ENCODE measurements around the gene SV2C. TPM values are rescaled to one million over a fixed set of nuclear protein-coding genes. Genes with fewer than 3 reads are reported as not detected.

SV2C gene
- total and polyA plus RNA-seq, 7 donors: under 0.01 to 0.01 TPM; not detected in 5

DNA sequence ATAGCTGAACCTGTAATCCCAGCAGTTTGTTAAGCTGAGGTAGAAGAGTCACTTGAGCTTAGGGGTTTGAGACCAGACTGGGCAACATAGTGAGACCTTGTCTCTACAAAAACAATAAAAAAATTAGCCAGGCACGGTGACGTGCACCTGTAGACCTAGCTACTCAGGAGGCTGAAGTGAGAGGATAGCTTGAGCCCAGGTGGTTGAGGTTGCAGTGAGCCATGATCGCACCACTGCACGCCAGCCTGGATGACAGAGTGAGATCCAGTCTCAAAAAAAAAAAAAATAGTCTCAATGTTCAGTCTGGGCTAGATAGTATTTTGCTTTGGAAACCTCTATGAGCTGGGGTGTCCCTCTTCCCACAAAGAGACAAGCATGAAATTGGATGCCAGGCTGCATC, 268.0 kb downstream of the SV2C start:
- 67 to 72% (median 70%) methylated on average over 4 of the region's 4 CpGs for WGBS, 3 donors
- Histone ChIP-seq H3K4me1 (no peaks in the 10 kb centered on the region), H3K27me3 (ENCODE audit: insufficient read depth in 3 of 3, low read length in 2 of 3) (no peaks in the 10 kb centered on the region), H3K36me3 (ENCODE audit: insufficient read depth in 1 of 2, low read depth in 1 of 2) (no peaks in the 10 kb centered on the region), H3K9me3 (no peaks in the 10 kb centered on the region), H3K27ac (no peak overlapping the region), H3K4me3 (no peak overlapping the region)
- TF ChIP-seq, protein P1, sequence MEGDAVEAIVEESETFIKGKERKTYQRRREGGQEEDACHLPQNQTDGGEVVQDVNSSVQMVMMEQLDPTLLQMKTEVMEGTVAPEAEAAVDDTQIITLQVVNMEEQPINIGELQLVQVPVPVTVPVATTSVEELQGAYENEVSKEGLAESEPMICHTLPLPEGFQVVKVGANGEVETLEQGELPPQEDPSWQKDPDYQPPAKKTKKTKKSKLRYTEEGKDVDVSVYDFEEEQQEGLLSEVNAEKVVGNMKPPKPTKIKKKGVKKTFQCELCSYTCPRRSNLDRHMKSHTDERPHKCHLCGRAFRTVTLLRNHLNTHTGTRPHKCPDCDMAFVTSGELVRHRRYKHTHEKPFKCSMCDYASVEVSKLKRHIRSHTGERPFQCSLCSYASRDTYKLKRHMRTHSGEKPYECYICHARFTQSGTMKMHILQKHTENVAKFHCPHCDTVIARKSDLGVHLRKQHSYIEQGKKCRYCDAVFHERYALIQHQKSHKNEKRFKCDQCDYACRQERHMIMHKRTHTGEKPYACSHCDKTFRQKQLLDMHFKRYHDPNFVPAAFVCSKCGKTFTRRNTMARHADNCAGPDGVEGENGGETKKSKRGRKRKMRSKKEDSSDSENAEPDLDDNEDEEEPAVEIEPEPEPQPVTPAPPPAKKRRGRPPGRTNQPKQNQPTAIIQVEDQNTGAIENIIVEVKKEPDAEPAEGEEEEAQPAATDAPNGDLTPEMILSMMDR (IDR thresholded peaks at IDR 0.05): no peak
- DNase-seq (no peak), ATAC-seq (no peak)
- intact Hi-C loops (cut with DNase I): no loop called here

DNA sequence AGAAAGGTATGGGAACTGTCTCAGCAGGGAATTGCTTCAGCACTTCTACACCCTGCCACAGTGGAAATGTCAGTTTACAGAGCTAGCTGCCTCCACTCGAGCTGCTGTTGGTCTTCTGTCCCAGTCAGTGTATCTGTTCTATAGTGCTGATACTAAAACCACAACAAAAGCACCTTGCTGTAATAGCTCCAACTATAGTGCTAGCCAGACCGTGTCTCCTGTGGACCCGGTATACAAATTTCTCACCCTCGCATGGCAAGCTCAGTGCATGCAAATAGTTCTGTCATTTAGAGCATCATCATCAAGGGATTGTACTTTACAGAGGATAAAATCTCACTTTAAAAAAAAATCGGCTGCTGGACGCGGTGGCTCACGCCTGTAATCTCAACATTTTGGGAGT, 268.4 kb downstream of the SV2C start:
- Histone ChIP-seq H3K4me3 (no peak overlapping the region), H3K27ac (no peak overlapping the region), H3K36me3 (ENCODE audit: insufficient read depth in 1 of 2, low read depth in 1 of 2) (no peaks in the 10 kb centered on the region), H3K27me3 (ENCODE audit: insufficient read depth in 3 of 3, low read length in 2 of 3) (no peaks in the 10 kb centered on the region), H3K4me1 (no peaks in the 10 kb centered on the region), H3K9me3 (no peaks in the 10 kb centered on the region)
- 73 to 81% (median 78%) methylated on average over 8 of the region's 8 CpGs for WGBS, 3 donors
- TF ChIP-seq, protein P1 (IDR thresholded peaks at IDR 0.05): no peak
- intact Hi-C loops (cut with DNase I): no loop called here
- ATAC-seq (no peak), DNase-seq (no peak)

DNA sequence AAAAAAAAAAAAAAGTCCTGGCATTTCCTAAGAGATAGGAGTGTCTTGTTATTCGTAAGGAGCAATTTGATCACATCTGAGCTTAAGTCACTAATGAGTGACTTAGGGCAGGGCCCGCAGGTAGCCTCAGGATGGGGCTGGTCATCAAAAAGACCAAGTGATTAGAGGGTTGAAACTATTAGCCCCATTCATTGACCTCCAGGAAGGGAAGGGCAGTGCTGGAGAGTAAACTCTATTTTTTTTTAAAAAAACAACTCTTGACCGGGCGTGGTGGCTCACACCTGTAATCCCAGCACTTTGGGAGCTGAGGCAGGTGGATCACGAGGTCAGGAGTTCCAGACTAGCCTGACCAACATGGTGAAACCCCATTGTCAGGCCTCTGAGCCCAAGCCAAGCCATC, 273.7 kb downstream of the SV2C start:
- no peak overlapping the region for H3K27ac ChIP-seq
- ATAC-seq (no peak), DNase-seq (no peak)
- TF ChIP-seq, protein P1 (IDR thresholded peaks at IDR 0.05): no peak
- no peaks in the 10 kb centered on the region for H3K9me3 ChIP-seq
- H3K4me1 ChIP-seq: no peaks in the 10 kb centered on the region
- H3K36me3 ChIP-seq (ENCODE audit: insufficient read depth in 1 of 2, low read depth in 1 of 2): no peaks in the 10 kb centered on the region
- WGBS, 3 donors: 83 to 89% (median 85%) methylated on average over 5 of the region's 5 CpGs
- no peaks in the 10 kb centered on the region for H3K27me3 ChIP-seq (ENCODE audit: insufficient read depth in 3 of 3, low read length in 2 of 3)
- intact Hi-C loops (cut with DNase I): no loop called here
- H3K4me3 ChIP-seq: no peak overlapping the region

- Histone ChIP-seq H3K4me1 (no peaks in the 10 kb centered on the region), H3K9me3 (no peaks in the 10 kb centered on the region), H3K27me3 (ENCODE audit: insufficient read depth in 3 of 3, low read length in 2 of 3) (peaks cover 0 to 3% (median 0%) of the 10 kb centered on the region in 3 donors), H3K4me3 (no peak overlapping the region), H3K27ac (no peak overlapping the region), H3K36me3 (ENCODE audit: insufficient read depth in 1 of 2, low read depth in 1 of 2) (no peaks in the 10 kb centered on the region)
- TF ChIP-seq, protein P1 (IDR thresholded peaks at IDR 0.05): no peak
- 39 to 44% (median 43%) methylated on average over 17 of the region's 17 CpGs for WGBS, 3 donors
- ATAC-seq (no peak), DNase-seq (no peak)
- intact Hi-C loops (cut with DNase I): no loop called here
Observed at GRCh38 chr5:76363352-76364225, 280.4 kb downstream of the SV2C start.
